IMR-90 (cell line): ENCODE results near the gene TRIM36. TPM values are rescaled to one million over a fixed set of nuclear protein-coding genes. Genes with fewer than 3 reads are reported as not detected.

ENCODE experiments used
- ATAC-seq: fragments of 200-7000 bp; cut with Tn5 transposase; 2 replicates; pipeline ENCODE4 v1.9.1; 2020; ENCODE audit warnings: low read depth, mild to moderate bottlenecking, moderate library complexity
- BruUV-seq: library from RNA; stranded (reverse); fragments of 400-500 nt; replicated peaks from 2 replicates; lab custom pipeline; 2021; lab: Mats Ljungman, UMichigan
- CTCF ChIA-PET: fragments of 300-600 bp; formaldehyde crosslinking; extraction: SDS; loops from one replicate; lab custom pipeline; 2021; ENCODE audit warnings: antibody characterized with exemption; lab: Yijun Ruan, JAX
- POLR2A ChIA-PET: fragments of 300-600 bp; sonication (Branson Sonifier 250); formaldehyde crosslinking; loops from one replicate; lab custom pipeline; 2022; ENCODE audit warnings: antibody characterized with exemption; ENCODE audit not compliant: unreplicated experiment; lab: Charles Lee
- DNase-seq: peaks from one replicate; pipeline ENCODE4 v3.0.0; 2013
- H2AFZ ChIP-seq: replicated peaks from 2 replicates; pipeline ENCODE3; 2013; ENCODE audit warnings: low read length, mild to moderate bottlenecking; ENCODE audit not compliant: poor library complexity
- H2AK5ac ChIP-seq: 2 replicates; pipeline ENCODE4 v1.6.1; 2013; ENCODE audit warnings: low read depth, low read length, inconsistent platforms
- H2AK9ac ChIP-seq: replicated peaks from 2 replicates; pipeline ENCODE3; 2013; ENCODE audit warnings: mild to moderate bottlenecking, low read depth, low read length, moderate library complexity; ENCODE audit not compliant: poor library complexity
- H2BK120ac ChIP-seq: 2 replicates; pipeline ENCODE4 v1.6.1; 2013; ENCODE audit warnings: low read depth, low read length, inconsistent platforms
- H2BK15ac ChIP-seq: 3 replicates; pipeline ENCODE4 v1.6.1; 2013; ENCODE audit warnings: low read depth, low read length, inconsistent platforms
- H2BK20ac ChIP-seq: 2 replicates; pipeline ENCODE4 v1.6.1; 2013; ENCODE audit warnings: low read depth, mild to moderate bottlenecking, inconsistent platforms, low read length, moderate library complexity
- H2BK5ac ChIP-seq: 2 replicates; pipeline ENCODE4 v1.6.1; 2013; ENCODE audit warnings: mild to moderate bottlenecking, low read depth, low read length, inconsistent platforms; ENCODE audit not compliant: poor library complexity, severe bottlenecking
- H3K14ac ChIP-seq: replicated peaks from 2 replicates; pipeline ENCODE4 v1.6.1; 2013; ENCODE audit warnings: low read depth, low read length, inconsistent platforms
- H3K18ac ChIP-seq: 2 replicates; pipeline ENCODE4 v1.6.1; 2013; ENCODE audit warnings: low read depth, low read length, control low read depth
- H3K23ac ChIP-seq: 2 replicates; pipeline ENCODE4 v1.6.1; 2013; ENCODE audit warnings: low read depth, low read length, inconsistent platforms
- H3K27ac ChIP-seq: 2 replicates; pipeline ENCODE4 v1.5.1; 2013; ENCODE audit warnings: mild to moderate bottlenecking, control low read depth, low read length; ENCODE audit not compliant: insufficient read depth
- H3K27me3 ChIP-seq: 2 replicates; pipeline ENCODE4 v1.6.1; 2013; ENCODE audit warnings: low read length; ENCODE audit not compliant: control insufficient read depth, insufficient read depth
- H3K36me3 ChIP-seq: 2 replicates; pipeline ENCODE4 v1.6.1; 2013; ENCODE audit warnings: low read length, mixed read lengths; ENCODE audit not compliant: control insufficient read depth, insufficient read depth
- H3K4ac ChIP-seq: 2 replicates; pipeline ENCODE4 v1.6.1; 2013; ENCODE audit warnings: low read depth, low read length, inconsistent platforms
- H3K4me1 ChIP-seq: 2 replicates; pipeline ENCODE4 v1.6.1; 2013; ENCODE audit warnings: low read length, mixed read lengths; ENCODE audit not compliant: control insufficient read depth, insufficient read depth
- H3K4me2 ChIP-seq: 2 replicates; pipeline ENCODE4 v1.6.1; 2013; ENCODE audit warnings: low read depth, mild to moderate bottlenecking, control low read depth, low read length, moderate library complexity
- H3K4me3 ChIP-seq: 2 replicates; pipeline ENCODE4 v1.5.1; 2013; ENCODE audit warnings: low read depth, mild to moderate bottlenecking, control low read depth, low read length, moderate library complexity; ENCODE audit not compliant: insufficient read depth
- H3K56ac ChIP-seq: 2 replicates; pipeline ENCODE4 v1.6.1; 2013; ENCODE audit warnings: low read length, inconsistent platforms; ENCODE audit not compliant: insufficient read depth; ENCODE audit errors: extremely low read depth
- H3K79me1 ChIP-seq, 2 experiments: 2 replicates each; pipeline ENCODE4 v1.6.1; 2013; ENCODE audit warnings: low read length in 2 of 2, inconsistent platforms in 1 of 2, low read depth in 1 of 2
- H3K9ac ChIP-seq: 2 replicates; pipeline ENCODE4 v1.6.1; 2013; ENCODE audit warnings: low read depth, low read length, control low read depth
- H3K9me1 ChIP-seq: 2 replicates; pipeline ENCODE4 v1.6.1; 2013; ENCODE audit warnings: low read length, inconsistent platforms; ENCODE audit not compliant: insufficient read depth
- H3K9me3 ChIP-seq: 2 replicates; pipeline ENCODE4 v1.6.1; 2013; ENCODE audit warnings: low read length; ENCODE audit not compliant: control insufficient read depth, insufficient read depth
- H4K20me1 ChIP-seq: 2 replicates; pipeline ENCODE4 v1.6.1; 2013; ENCODE audit warnings: low read length, inconsistent platforms; ENCODE audit not compliant: insufficient read depth
- H4K5ac ChIP-seq: 2 replicates; pipeline ENCODE4 v1.6.1; 2013; ENCODE audit warnings: mild to moderate bottlenecking, low read depth, low read length, control low read depth
- H4K8ac ChIP-seq, 2 experiments: 2 replicates each; pipeline ENCODE4 v1.6.1; 2013; ENCODE audit warnings: low read depth in 2 of 2, low read length in 2 of 2, control low read depth in 1 of 2, inconsistent platforms in 1 of 2
- H4K91ac ChIP-seq: 2 replicates; pipeline ENCODE4 v1.6.1; 2013; ENCODE audit warnings: low read depth, low read length, inconsistent platforms; ENCODE audit not compliant: insufficient read depth
- WGBS, 2 experiments: methylation state at CpG; one replicate each; pipeline versions ENCODE4 v1.1.5 to v1.1.7; 2013; ENCODE audit warnings: missing lambda C conversion rate in 2 of 2; ENCODE audit not compliant: insufficient read length in 1 of 2; ENCODE audit errors: extremely low coverage in 2 of 2; 5-methylcytosine and 5-hydroxymethylcytosine counted together
- dilution Hi-C: fragments of 300-500 bp; cut with HindIII; formaldehyde crosslinking; loops from one replicate; pipeline ENCODE4 v1.14.3; 2018; ENCODE audit warnings: low sequenced_read_pairs; ENCODE audit not compliant: unreplicated experiment
- in situ Hi-C: fragments of 300-500 bp; cut with MboI; formaldehyde crosslinking; loops from 3 replicates; pipeline ENCODE4 v1.14.3; 2019; ENCODE audit warnings: low sequenced_read_pairs, inconsistent platforms, mixed read lengths
- intact Hi-C: fragments of 100-400 bp; cut with micrococcal nuclease; formaldehyde crosslinking; loops from 2 replicates; pipeline ENCODE4 v1.10.0; 2022
- polyA plus RNA-seq, 3 experiments: library from polyadenylated mRNA; depleted of rRNA; stranded (reverse); fragments of >200 nt; gene quantifications; 2 replicates each; pipeline ENCODE4 v1.2.3, GENCODE V29; 2012; ENCODE audit warnings: low replicate concordance in 1 of 3
- total RNA-seq: library from RNA; depleted of rRNA; stranded (reverse); fragments of >200 nt; gene quantifications from 2 replicates; pipeline ENCODE4 v1.2.3, GENCODE V29; 2012
- TF ChIP-seq, protein P1 (sequence below): fragments of 150-350 bp; IDR thresholded peaks from 2 replicates; pipeline ENCODE4 v1.6.1; 2016; ENCODE audit warnings: low read depth, mild to moderate bottlenecking, low read length, moderate library complexity, borderline replicate concordance

The TRIM36 gene
- total and polyA plus RNA-seq, 2 of the 4 experiments (the other 2 are of a cell fraction): 0.10 to 0.18 TPM

DNA sequence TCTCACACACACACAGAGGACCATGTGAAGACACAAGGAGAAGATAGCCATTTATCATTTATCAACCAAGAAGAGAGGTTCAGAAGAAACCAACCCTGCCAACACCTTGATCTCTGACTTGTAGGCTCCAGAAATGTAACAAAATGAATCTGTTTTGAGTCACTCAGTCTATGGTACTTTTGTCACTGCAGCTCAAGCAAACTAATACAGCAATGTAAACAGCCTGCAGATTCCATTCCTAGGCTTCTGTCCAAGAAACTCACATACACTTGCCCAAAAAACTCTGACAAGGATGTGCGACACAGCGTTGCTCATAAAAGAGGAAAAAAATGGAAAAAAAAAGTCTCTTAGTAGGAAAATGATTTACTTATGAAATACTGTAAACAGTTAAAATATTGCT lies 33.4 kb downstream of the TRIM36 start:
- Histone ChIP-seq H4K5ac (no peak overlapping the region), H3K18ac (no peak overlapping the region), H3K36me3 (no peaks in the 10 kb centered on the region), H2AFZ (no peak overlapping the region), H2AK9ac (no peak overlapping the region), H2BK20ac (no peak overlapping the region), H3K27ac (no peak overlapping the region), H2BK5ac (no peak overlapping the region), H4K8ac (no peak overlapping the region), H3K27me3 (no peaks in the 10 kb centered on the region), H3K4ac (no peak overlapping the region), H3K9me3 (no peaks in the 10 kb centered on the region), H3K4me2 (no peak overlapping the region), H2AK5ac (no peak overlapping the region), H3K4me1 (no peaks in the 10 kb centered on the region), H3K9me1 (no peaks in the 10 kb centered on the region), H4K20me1 (no peaks in the 10 kb centered on the region), H3K79me1 (no peaks in the 10 kb centered on the region), H3K9ac (no peak overlapping the region), H3K14ac (no peak overlapping the region), H2BK120ac (no peak overlapping the region), H3K4me3 (no peak overlapping the region), H2BK15ac (no peak overlapping the region), H3K56ac (no peak overlapping the region), H4K91ac (no peak overlapping the region), H3K23ac (no peak overlapping the region)
- WGBS, 2 experiments: no CpG with 5 or more reads among the region's 2 CpGs
- intact Hi-C loops: no loop called here
- dilution Hi-C loops: no loop called here
- no TSS peak for BruUV-seq
- DNase-seq (no peak), ATAC-seq (no peak)
- in situ Hi-C loops: no loop called here
- TF ChIP-seq, protein P1, sequence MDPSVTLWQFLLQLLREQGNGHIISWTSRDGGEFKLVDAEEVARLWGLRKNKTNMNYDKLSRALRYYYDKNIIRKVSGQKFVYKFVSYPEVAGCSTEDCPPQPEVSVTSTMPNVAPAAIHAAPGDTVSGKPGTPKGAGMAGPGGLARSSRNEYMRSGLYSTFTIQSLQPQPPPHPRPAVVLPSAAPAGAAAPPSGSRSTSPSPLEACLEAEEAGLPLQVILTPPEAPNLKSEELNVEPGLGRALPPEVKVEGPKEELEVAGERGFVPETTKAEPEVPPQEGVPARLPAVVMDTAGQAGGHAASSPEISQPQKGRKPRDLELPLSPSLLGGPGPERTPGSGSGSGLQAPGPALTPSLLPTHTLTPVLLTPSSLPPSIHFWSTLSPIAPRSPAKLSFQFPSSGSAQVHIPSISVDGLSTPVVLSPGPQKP: no peak
- ChIA-PET CTCF (no interaction called here), POLR2A (no interaction called here)
